Ishikawa (cell line): Measurements from ENCODE around the gene DNAH2.

Experiments
- EGR1 ChIP-seq: IDR thresholded peaks from 2 replicates; pipeline ENCODE4 v1.6.1; 2012
- RAD21 ChIP-seq: IDR thresholded peaks from 2 replicates; pipeline ENCODE4 v1.6.1; 2012; ENCODE audit warnings: low read depth

- TF ChIP-seq EGR1, result no peak
- TF ChIP-seq RAD21, result no peak
These were observed 136.7 kb downstream of the DNAH2 start for GRCh38 chr17:7854078-7854777.
